Testis (tissue), 2 donors: ENCODE measurements around the gene PCGF1.

Experiments used
- POLR2A ChIP-seq: fragments of 450-650 bp; IDR thresholded peaks from one replicate; pipeline ENCODE4 v1.6.1; 2017; ENCODE audit warnings: antibody characterized with exemption, mild to moderate bottlenecking, moderate library complexity
- TF ChIP-seq, protein P1 (sequence below), 3 experiments: fragments of 450-650 bp in 2 of 3; fragments of 200-600 bp in 1 of 3; sonication (generic) in 1 of 3; IDR thresholded peaks; one replicate each; pipeline ENCODE4 v1.5.1; 2016 to 2019; ENCODE audit warnings: antibody characterized with exemption in 3 of 3, mild to moderate bottlenecking in 2 of 3, moderate library complexity in 1 of 3

DNA sequence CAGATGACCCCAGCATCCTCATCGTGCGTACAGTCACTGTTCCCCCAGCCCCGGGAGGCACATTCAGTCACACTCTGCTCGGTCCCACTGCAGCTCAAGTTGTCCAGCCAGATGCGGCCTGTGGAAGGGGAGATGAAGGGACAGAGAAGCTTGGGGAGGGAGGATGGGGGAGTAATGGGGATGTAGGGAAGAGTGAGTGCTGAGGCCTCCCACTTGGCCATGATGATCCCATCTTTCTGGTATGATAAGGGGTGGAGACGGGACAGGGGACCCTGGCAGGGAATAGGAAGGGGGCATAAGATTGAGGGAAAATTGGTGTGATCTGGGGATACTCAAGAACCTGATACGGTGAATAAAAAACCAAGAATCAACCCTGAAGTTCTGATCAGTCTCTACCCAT is 42.7 kb upstream of the PCGF1 start:
- no peak for TF ChIP-seq POLR2A
- TF ChIP-seq, protein P1, sequence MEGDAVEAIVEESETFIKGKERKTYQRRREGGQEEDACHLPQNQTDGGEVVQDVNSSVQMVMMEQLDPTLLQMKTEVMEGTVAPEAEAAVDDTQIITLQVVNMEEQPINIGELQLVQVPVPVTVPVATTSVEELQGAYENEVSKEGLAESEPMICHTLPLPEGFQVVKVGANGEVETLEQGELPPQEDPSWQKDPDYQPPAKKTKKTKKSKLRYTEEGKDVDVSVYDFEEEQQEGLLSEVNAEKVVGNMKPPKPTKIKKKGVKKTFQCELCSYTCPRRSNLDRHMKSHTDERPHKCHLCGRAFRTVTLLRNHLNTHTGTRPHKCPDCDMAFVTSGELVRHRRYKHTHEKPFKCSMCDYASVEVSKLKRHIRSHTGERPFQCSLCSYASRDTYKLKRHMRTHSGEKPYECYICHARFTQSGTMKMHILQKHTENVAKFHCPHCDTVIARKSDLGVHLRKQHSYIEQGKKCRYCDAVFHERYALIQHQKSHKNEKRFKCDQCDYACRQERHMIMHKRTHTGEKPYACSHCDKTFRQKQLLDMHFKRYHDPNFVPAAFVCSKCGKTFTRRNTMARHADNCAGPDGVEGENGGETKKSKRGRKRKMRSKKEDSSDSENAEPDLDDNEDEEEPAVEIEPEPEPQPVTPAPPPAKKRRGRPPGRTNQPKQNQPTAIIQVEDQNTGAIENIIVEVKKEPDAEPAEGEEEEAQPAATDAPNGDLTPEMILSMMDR (IDR thresholded peaks at IDR 0.05) = no peak
